NCI-H69 (cell line): Measurements from ENCODE around the gene FRMPD4.
A peak's percentile ranks its signal among the peaks of the same experiment; 100 is the strongest.
"Not testable (repeated sequence)": the region's sequence is repeated elsewhere in the genome, so short reads cannot be mapped to it uniquely, and the experiment has no call there.

Experiments used
- DNase-seq: peaks from one replicate; lab custom pipeline; 2025; lab: John Stamatoyannopoulos, UW

FRMPD4 gene

DNA sequence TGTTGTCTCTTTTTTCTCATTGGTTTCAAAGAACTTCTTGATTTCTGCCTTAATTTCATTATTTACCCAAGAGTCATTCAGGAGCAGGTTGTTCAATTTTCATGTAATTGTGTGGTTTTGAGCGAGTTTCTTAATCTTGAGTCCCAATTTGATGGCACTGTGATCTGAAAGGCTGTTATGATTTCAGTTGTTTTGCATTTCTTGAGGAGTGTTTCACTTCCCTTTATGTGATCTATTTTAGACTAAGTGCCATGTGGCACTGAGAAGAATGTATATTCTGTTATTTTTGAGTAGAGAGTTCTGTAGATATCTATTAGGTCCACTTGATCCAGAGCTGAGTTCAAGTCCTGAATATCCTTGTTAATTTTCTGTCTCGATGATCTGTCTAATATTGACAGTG is 377.1 kb downstream of the FRMPD4 start:
- DNase-seq, result not testable (repeated sequence)

DNA sequence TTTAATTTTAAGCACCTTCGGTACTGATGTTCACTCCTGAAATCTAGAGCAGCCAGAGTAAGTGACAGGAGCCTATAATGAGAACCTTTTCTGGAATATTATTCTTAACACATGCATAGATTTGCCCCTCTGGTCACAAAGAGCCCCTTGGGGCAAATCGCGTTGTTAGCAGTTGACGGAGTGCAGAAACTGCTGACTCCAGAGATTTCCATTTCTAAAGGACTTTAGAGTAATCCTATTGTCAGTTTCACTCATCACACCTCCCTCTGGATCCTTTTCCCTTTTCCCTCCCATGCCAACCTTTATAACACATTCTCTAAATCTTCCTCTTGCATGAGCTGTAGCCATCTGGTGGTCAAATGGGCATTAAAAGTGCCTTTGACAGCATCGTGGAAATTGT is 388.0 kb downstream of the FRMPD4 start:
- DNase-seq, result peak; percentile 7

DNA sequence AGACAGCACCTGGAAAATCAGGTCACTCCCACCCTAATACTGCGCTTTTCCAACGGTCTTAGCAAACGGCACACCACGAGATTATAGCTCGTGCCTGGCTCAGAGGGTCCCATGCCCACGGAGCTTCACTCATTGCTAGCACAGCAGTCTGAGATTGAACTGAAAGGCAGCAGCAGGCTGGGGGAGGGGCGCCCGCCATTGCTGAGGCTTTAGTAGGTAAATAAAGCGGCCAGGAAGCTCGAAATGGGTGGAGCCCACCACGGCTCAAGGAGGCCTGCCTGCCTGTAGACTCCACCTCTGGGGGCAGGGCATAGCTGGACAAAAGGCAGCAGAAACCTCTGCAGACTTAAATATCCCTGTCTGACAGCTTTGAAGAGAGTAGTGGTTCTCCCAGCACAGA is 399.8 kb downstream of the FRMPD4 start:
- not testable (repeated sequence) for DNase-seq

DNA sequence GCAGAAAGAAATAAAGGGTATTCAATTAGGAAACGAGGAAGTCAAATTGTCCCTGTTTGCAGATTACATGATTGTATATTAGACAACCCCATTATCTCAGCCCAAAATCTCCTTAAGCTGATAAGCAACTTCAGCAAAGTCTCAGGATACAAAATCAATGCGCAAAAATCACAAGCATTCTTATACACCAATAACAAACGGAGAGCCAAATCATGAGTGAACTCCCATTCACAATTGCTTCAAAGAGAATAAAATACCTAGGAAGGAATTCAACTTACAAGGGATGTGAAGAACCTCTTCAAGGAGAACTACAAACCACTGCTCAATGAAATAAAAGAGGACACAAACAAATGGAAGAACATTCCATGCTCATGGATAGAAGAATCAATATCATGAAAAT is 404.0 kb downstream of the FRMPD4 start:
- peak; percentile 53 for DNase-seq

DNA sequence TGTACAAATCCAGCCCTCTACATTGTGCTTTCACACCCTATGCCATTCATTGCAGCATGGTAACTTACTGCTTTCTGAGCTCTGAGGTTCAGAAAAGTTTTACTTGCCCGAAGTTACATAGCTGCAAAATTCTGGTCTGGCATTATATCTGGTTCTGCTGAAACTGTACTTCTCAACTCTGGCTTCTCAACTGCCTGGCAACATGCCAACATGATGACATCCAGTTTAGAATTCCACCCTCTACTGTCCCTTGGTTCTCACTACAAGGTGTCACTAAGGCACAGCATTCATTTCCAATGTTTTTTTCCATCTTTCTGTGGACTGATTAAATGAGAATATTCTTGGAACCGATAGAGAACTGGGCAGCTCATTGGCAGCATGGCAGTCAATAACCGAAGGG is 410.1 kb downstream of the FRMPD4 start:
- peak; percentile 45 for DNase-seq

DNA sequence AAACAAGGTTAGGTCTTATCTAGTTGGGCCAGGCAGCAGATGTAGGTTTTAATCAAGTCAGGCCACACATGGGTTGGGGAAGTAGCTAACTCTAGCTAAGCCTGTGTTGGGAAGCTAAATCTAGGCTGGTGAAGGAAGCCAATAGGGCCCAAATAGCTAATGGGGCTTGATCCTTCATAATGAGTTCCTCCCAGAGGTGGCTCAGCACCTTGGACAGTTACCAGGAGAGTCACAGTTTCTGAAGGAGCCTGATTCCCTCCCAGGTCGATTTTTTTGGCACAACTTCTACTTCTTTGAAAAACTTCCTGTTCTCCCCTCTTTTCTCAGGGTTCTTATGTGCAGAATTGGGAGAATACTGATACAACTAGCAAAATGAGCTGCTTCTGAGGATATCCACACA is 410.5 kb downstream of the FRMPD4 start:
- DNase-seq, result no peak

DNA sequence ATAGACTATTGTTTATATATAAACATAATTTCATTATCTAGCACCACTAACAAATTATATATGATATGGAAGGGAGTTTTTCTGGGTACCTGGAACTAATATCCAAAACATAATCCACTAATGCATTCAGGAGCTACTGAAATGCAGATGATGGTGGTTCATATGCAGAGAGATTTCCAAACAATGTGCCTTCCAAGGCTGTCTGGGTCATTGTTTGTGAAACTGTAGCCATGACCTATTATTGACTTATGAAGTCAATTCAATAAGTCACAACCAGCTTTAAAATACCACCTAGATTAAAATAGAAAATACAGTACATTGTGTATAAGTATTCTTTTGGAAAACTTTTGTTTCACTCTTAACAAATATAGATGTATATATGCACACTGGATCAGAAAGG is 415.9 kb downstream of the FRMPD4 start:
- DNase-seq, result no peak

DNA sequence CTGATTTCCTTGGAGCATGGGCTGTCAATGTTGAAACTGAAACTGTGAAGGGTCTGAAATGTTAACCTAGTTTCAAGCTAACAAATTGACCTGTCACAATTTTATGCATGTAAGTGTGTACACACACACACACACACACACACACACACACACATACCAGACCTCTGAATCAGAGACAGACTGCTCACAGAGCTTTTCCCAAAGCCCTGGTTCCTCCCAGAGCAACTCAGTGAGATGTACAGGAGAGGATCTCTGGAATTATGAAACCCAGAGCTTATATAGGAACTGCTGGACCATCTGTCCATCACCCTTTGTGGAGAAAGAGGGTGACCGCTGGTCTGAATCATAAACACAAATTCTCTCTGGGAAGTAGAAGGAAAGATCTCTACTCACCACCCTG is 424.8 kb downstream of the FRMPD4 start:
- DNase-seq, result no peak

DNA sequence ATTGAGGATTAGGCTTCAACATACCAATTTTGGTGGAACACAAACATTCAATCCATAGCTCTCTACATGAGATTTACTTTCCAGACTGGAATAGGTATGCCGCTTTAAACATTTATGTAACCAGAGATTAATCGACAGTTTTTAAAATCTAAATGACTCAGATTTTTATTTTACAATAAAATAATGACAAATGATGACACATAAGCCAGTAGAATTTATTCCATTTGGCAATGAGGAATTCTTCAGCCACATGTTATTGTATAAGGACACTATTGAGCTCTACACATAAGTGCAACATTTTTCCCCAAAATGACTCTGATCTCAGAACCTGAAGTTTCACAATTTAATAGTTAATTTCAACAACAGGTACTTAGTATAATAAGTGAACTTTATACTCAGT is 425.9 kb downstream of the FRMPD4 start:
- no peak for DNase-seq

DNA sequence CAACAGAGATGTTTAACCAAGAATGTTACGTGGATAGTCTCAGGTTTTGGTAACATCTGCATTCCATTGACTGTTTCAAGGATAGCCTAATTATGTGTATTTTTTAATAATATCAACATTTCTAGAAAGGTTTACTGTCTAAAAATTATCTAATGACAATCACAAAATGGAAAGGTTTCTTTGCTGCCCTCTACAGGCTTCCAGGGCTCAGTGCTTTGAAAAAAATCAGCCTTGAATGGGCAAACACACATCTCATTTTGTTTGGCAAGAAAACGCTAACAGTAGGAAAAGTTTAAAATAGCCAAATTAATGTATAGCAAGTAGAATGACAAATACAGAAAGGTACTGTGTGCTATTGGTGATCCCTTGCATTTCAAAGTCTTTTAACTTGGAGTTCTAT is 429.6 kb downstream of the FRMPD4 start:
- peak; percentile 44 for DNase-seq

DNA sequence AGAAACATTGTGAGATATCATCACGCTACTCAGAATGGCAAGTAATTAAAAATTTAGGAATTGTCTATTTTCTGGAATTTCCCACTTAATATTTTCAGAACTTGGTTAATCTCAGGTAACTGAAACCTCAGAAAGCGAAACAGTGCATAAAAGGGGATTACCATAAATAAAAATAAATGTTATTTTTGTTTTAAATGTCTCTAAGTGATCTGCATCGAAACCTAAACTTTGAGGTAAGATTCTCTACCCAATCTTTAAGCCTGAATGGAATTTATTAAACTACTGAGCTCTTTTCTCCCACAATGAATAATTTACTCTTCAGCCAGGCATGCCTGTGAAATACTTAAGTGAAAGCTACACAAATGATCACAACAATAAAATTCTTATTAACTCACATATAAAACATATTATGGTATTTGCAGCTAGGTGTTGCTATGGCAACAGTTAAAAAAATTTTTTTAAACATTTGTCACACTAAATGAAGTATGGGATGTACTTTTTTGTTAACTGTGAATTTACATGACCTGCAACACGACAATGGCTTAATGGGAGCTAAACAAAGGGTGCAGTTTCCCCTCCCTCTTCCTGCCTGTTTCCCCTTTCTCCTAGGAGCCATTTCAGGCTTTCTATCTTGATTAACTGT is 432.7 kb downstream of the FRMPD4 start:
- no peak for DNase-seq

DNA sequence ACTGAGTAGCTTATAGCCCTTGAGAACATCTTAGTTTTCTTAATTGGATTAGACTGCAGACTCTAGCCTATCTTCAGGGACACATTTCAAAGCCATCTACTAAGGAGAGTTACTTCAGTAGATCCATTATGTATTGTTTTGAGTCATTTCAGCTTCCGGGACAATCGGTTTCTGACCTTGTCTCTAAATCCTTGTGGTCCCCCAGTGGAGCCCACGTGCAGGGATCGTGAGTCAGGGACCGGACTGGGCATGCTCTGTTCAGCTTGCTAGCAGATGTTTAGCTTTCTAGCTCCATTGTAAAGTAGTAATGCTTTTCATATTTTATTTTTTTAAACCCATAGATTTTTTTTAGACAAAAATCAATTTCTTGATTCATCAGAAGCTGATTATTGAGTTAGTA is 441.0 kb downstream of the FRMPD4 start:
- DNase-seq, result no peak

DNA sequence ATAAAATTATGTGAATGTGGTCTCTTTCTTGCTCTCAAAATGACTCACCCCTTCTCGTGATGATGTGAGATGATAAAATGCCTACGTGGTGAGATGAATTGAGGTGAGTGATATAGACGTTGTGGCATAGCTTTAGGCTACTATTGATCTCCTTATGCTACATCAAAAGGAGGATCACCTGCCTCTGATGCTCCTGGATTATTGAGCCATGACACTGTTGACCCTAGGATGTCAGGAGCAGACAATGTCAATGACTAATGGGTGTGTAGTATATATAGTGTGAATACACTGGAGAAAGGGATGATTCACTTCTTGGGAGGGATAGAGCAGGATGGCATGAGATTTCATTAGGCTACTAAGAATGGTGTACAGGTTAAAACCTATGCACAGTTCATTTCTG is 442.3 kb downstream of the FRMPD4 start:
- DNase-seq, result no peak

DNA sequence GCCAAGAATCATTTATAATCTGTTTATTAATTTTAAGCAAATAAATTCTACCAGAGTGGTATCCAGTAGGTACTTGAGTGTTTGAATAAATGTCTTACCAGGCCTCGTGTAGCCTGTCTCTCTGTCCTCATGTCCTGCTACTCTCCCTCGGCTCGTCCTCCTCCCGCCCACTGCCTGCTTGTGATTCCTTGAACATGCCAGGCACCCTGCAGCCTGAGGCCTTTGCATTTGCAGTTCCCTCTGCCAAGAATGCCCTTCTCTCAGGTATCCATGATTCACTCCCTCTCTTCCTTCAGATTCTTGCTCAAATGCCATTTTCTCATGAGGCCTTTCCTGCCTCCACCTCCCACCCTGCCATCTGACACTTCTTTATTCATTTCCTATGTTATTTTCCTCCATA is 443.3 kb downstream of the FRMPD4 start:
- no peak for DNase-seq

DNA sequence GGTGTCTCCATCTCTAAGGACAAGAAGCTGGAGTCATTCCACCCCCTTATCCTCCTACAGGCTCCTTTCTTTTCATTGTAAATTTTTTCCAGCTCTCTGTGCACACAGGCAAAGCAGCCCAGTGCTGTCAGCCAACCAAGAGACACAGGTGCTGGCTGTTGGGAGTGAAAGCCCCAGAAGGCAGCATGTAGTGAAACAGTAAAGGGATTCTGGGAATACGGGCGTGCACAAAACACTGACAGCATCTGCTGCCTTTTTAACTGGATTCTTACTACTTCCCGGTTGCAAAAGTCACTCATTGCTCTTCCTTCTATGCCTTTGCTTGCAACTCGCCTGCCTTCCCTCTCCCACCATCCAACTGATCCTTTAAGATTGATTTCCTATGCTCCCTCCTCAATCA is 444.4 kb downstream of the FRMPD4 start:
- DNase-seq, result no peak

DNA sequence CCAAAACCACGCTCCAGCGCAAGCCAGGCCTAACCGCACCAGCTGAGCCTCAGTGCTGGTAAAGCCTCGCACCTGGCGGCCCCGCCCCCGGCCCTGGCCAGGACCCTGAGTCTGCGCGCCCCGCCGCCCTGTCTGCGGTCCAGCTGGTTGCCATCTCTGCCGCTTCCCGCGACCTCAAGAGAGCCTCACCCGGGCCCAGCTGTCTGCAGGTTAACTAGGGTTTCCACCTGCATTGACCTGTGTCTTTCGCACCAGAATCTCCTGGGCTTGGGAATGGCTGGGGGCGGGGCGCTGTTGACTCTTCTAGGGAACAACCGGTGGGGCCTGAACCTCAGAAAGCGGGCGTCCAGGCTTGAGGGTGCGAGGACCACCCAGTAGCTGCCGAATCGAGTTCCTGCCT is 445.3 kb downstream of the FRMPD4 start:
- no peak for DNase-seq

DNA sequence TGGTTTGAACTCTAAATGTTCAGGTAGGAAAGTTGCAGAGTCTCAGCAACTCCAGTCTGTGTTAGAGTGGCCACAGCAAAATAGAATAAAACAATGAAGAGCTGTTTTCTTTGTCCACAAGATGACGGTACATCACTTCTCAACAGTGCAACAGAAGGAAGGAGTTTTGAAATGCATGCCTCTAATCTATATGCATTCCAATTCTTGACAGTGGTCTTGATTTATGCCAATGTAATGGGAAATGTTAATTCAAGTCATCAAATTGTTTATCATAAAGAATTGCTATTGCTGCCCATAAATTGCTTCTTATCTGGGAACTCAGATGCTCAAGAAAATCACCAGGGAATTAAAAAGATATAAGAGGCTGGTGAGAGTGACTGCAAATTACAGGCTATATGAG is 457.4 kb downstream of the FRMPD4 start:
- peak; percentile 39 for DNase-seq

DNA sequence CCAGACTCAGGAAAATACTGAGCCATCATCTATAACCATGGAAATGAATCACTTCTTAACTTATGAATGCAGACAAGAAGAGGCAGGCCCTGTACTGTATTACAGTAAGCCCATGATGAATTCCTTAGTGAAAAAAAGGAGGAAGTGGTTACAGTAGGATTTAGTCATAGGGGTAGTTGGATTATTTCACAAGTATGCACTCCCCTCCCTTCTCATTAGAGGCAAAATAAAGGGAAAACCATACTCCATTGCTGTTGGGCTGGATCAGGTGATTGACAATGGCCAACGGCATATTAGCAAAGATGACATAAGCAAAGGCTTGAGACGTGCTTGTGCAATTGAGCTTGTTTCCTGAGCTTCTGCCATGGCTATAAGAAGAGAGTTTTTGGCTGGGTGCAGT is 471.8 kb downstream of the FRMPD4 start:
- DNase-seq, result no peak

DNA sequence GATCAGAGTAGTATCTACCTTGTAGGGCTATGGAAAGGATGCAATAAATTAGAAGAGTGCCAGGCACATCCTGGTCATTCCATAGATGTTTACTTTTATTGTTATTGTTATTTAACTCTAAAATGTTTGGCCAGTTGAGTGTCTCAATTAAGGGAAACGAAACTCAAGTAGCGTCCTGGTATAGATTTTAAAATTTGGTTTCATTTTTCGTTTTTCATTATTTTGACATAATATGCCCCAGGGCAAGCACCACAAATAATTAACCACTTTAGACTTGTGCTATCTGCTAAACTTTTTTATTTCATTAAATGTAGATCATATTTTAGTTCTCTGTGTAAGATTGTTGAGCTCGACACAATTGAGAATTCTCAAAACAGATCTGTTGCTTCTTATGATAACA is 473.2 kb downstream of the FRMPD4 start:
- no peak for DNase-seq

DNA sequence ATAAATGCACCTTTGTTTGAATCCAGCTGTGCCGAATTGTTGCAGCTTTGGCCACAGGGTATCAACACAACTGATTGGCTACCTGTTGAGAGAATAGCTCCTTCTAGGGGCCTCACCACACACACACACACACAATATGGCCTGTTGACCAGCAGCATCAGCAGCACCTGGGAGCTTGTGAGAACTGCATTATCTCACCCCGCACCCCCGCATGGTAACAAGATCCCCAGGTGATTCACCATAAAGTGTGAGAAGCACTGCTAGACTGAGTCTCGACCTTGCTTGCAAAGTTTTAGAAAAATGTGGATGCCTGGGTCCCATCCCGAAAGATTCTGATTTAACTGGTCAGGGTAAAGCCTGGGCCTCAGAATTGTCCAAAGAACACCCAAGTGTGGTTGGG is 476.0 kb downstream of the FRMPD4 start:
- DNase-seq, result no peak

DNA sequence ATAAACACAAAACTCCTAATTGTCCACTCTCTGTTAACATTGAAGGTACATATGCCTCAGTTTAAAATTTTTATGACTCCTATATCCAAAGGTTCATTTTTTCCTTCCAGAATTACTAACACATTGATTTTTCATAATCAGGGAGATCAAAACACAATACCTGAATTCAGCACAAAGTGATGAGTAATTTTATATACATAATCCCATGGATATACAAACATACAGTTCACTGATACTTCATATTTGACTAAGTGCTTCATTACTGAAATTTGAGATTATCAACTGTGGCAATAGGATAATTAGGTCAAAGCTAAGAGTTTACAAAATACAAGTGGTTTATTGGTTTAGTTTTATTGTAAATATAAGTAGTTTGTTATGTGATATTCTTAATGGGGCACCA is 476.8 kb downstream of the FRMPD4 start:
- no peak for DNase-seq

DNA sequence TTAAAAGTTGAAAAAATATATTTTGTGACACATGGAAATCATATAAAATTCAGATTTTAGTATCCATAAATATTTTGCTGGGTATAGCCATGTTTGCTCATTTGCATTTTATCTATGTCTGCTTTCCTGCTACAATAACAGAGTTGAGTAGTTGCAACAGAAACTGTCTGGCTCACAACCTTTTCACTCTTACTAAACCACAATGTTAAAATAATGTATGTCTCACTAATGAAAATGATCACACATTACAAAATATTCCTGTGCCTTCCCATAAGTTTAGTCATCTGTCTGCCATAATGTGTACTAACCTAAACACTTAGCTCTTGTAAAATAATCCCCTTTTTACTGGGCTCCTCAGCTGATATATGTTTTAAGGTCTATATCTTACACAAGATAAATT is 479.0 kb downstream of the FRMPD4 start:
- DNase-seq, result no peak

DNA sequence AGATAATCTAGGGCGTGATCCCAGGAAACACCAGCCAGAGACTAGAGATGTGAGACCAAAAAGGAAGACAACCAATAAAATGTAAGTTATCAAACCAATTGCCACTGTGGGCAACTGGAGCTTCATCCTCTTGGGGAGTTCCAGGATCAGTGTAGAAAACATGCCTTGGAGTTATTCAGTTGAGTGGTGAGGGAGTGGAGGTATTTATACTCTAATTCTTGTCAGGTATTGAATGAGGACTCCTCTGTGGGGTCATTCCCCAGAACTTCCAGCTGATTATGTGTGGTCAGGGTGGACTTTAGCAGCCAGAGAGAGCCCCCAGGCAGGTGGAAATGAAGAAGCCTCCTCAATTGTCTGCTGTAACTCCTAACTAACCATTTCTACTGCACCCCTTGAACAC is 509.0 kb downstream of the FRMPD4 start:
- DNase-seq, result no peak

DNA sequence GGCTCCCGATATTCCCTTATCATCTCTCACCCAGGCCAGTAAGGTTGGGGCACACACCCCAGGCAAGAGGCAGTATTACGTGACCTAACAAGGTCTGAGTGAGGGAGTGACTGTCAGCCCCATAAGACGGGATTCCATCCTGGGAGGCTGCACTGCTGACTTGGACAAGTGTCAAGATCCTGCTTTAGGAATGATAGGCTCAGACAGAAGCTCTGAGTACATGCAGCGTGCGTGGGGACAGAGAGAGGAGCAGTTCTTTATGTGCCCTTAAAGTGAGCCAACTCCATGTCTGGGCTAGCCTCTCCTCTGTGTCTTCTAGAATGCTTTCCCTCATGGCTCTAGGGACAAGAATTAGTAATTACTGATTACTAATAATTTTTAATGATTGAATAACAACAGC is 510.7 kb downstream of the FRMPD4 start:
- no peak for DNase-seq

DNA sequence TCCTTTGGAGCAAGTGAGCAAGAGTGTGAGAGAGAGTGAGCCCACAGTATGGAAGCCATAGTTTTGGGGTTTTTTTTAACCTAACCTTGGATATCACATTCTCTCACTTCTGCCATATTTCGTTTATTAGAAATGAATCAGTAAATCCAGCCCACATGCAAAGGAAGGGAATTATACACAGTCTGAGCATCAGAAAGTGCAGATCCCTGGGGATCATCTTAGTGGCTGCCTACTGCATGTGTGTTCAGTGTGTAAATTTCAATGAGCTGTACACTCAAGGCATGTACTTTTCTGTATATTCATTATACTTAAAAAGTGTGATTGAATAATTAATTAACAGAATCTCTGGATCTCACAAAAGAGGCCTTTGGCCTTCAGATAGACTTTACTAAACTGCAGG is 519.2 kb downstream of the FRMPD4 start:
- DNase-seq, result no peak
